Measurements from ENCODE around the gene GTF2B.
A peak's percentile ranks its signal among the peaks of the same experiment; 100 is the strongest.
"Not testable (repeated sequence)": the region's sequence is repeated elsewhere in the genome, so short reads cannot be mapped to it uniquely, and the experiment has no call there.

The GTF2B gene

DNA sequence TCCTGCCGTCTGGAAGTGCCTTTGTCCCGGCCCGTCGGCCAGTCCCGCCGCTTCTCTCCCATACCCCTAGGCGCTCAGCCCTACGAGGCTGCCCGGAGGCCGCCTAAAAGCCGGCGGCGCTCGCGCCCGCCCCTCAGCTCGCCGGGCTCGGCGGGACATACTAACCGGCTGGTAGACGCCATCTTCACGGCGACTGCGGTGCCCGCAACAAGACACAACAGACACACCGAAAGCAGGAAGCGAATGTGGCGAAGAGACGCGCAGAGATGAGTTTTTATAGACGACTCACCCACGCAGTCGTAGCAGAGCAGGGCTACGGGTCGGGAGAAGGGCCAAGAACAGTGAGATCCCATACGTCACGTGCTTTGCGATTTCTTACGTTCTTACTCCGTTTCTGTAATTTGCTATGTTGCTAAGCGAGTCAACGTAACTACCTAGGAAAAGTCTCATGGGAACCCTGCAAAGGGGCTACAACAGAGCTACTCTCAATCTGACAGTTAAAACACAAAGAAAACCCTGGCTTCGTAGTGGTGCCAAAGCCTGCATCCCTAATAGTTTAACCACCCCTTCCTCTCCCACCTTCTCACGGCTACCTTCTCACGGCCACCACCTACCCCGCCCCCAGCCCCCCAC is at the start of gene GTF2B:
Gene GTF2B (minus strand): TSS at position 250 of the 633 bp plus-strand sequence. CDS start 68 bp downstream, at position 182.
- Histone ChIP-seq H3K27ac (peak within 1 kb of the TSS; percentile 84), H4K20me1 (peaks cover 41% of the 10 kb centered on the region), H3K4me1 (peaks cover 26% of the 10 kb centered on the region), H3K4me3 (peak within 1 kb of the TSS; percentile 96), H3K27me3 (no peaks in the 10 kb centered on the region), H3K4me2 (peak within 1 kb of the TSS; percentile 86), H3K9me3 (no peaks in the 10 kb centered on the region), H3K36me3 (peaks cover 23% of the 10 kb centered on the region), H3K9ac (peak within 1 kb of the TSS; percentile 93)
- no peak for TF ChIP-seq Cebpa-rat (IDR thresholded peaks at IDR 0.05)

GRCh38 chr1:88938528-88938927 is 47.2 kb upstream of the GTF2B start:
- not testable (repeated sequence) for H3K27ac ChIP-seq, H3K4me3 ChIP-seq, H3K9me3 ChIP-seq, H3K9ac ChIP-seq, H3K4me2 ChIP-seq, H4K20me1 ChIP-seq, H3K27me3 ChIP-seq, H3K4me1 ChIP-seq
- H3K36me3 ChIP-seq = peaks cover 75% of the 10 kb centered on the region

DNA sequence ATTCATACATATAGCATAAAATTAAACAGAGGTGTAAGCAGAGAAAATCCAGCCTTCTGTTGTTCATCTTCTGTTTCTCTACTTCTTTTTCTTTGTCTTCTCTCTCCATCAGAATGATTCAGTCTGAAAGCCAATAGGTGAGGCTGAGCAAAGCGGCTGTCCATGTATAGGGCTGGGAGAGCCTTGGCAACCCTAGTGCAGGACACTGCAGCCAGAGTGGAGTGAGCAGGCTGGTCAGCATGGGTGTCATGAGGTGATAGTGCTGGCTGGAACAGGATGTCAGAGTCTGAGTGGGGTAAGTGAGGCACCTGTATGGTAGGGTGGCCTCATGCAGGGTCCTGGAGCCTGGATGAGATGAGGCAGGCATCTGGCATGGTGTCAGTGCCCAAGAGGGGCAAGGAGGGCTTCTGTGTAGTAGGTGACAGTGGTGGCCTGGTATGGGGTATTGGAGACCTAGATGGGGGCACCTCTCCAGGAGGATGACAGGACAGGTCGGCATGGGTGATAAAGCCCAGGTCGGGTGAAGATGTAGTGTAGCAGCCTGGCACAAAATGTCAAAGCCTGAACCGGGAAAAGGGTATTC is 45.5 kb upstream of the GTF2B start:
- H3K27me3 ChIP-seq = no peaks in the 10 kb centered on the region
- H3K9ac ChIP-seq = no peak overlapping the region
- TF ChIP-seq Cebpa-rat (IDR thresholded peaks at IDR 0.05) = no peak
- H3K36me3 ChIP-seq = peaks cover 77% of the 10 kb centered on the region
- no peaks in the 10 kb centered on the region for H3K4me1 ChIP-seq
- H3K27ac ChIP-seq = no peak overlapping the region
- no peaks in the 10 kb centered on the region for H4K20me1 ChIP-seq
- H3K9me3 ChIP-seq = no peaks in the 10 kb centered on the region
- H3K4me2 ChIP-seq = no peak overlapping the region
- no peak overlapping the region for H3K4me3 ChIP-seq

DNA sequence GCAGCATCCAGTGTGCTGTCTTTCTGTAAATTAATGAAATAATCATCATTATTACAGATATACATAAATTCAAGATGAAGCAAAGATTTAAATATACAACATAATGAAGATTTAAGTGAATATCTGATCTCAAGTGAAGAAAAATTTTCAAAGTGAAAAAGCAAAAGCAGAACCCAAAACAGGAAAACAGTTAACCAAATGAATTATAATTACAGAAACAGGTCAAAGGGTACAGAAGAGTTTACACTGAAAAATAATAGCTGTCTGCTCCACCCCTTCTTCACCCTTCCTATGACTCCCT is 44.8 kb upstream of the GTF2B start:
- Histone ChIP-seq H3K4me1 (no peaks in the 10 kb centered on the region), H3K27ac (no peak overlapping the region), H3K4me2 (no peak overlapping the region), H3K36me3 (peaks cover 77% of the 10 kb centered on the region), H3K9ac (no peak overlapping the region), H4K20me1 (no peaks in the 10 kb centered on the region), H3K4me3 (no peak overlapping the region), H3K27me3 (no peaks in the 10 kb centered on the region), H3K9me3 (no peaks in the 10 kb centered on the region)
- TF ChIP-seq Cebpa-rat (IDR thresholded peaks at IDR 0.05) = no peak

DNA sequence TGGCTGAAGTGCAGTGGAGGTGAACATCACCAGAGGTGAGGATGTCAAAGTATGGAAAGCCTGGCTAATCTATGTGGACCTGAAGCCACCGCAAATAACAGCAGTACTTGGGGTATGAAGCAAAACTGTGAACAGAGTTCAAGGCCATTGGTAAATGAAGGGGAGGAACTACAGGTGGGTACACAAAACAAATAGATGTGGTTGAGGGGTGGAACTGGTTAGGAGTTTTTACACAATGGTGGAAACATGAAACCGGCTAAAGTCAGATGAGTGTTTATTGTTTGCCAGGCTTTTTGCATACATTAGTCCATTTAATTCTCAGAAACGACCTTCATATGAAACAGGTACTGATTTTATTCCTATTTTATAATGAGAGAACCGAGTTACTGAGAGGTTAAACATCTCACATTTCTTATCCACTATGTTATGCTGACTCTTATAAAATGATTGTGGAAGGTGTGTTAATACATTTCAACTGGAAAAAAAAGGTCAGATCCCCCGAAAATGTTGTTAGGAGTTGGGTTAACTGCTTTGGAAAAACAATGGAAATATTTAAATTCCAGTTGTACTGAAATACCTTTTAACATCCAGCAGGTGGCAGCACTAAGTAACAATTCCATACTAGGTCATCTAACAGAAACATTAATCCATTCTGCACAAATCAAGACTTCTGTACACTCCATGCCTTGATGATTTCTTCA is 44.3 kb upstream of the GTF2B start:
- no peak for TF ChIP-seq Cebpa-rat (IDR thresholded peaks at IDR 0.05)

DNA sequence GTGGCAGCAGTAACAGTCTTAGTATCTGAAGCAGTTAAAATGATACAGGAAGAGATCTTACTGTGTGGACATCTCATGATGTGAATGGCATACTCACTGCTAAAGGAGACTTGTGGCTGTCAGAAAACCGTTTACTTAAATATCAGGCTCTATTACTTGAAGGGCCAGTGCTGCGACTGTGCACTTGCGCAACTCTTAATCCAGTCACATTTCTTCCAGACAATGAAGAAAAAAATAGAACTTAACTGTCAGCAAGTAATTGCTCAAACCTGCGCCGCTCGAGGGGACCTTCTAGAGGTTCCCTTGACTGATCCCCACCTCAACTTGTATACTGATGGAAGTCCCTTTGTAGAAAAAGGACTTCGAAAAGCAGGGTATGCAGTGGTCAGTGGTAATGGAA is 38.8 kb upstream of the GTF2B start:
- H4K20me1 ChIP-seq, H3K4me3 ChIP-seq, H3K9me3 ChIP-seq, H3K27me3 ChIP-seq, H3K4me1 ChIP-seq, H3K9ac ChIP-seq, H3K27ac ChIP-seq, H3K4me2 ChIP-seq: not testable (repeated sequence)
- H3K36me3 ChIP-seq = peaks cover 96% of the 10 kb centered on the region

More for the DNA sequence above, 44.3 kb upstream of the GTF2B start:
- Histone ChIP-seq H3K27me3 (no peaks in the 10 kb centered on the region), H3K27ac (no peak overlapping the region), H3K4me3 (no peak overlapping the region), H3K9me3 (no peaks in the 10 kb centered on the region), H3K4me1 (no peaks in the 10 kb centered on the region), H3K9ac (no peak overlapping the region), H3K4me2 (no peak overlapping the region), H3K36me3 (peaks cover 78% of the 10 kb centered on the region), H4K20me1 (no peaks in the 10 kb centered on the region)

DNA sequence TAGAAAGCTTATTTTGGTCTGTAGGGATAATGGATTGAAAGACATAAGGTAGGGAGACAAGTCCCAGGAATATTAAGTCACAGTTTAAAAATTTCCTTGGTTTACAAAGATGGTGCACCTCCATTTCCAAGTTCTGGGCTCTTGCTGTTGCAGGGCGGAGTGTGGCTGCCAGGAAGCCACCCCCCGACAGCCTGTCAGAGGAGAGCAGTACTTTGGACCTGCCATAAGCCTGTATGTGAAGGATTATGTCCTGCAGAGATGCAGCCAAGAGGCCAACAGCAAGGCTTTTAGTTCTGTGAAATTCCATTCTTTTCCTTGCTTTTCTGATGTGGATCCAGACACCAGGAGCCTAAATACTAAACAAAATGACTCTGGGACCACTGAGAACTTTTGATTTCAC is 31.9 kb upstream of the GTF2B start:
- no peak overlapping the region for H3K4me3 ChIP-seq
- no peak for TF ChIP-seq Cebpa-rat (IDR thresholded peaks at IDR 0.05)
- no peaks in the 10 kb centered on the region for H4K20me1 ChIP-seq
- no peak overlapping the region for H3K27ac ChIP-seq
- peaks cover 99% of the 10 kb centered on the region for H3K36me3 ChIP-seq
- no peaks in the 10 kb centered on the region for H3K27me3 ChIP-seq
- H3K9me3 ChIP-seq = peaks cover 46% of the 10 kb centered on the region
- no peaks in the 10 kb centered on the region for H3K4me1 ChIP-seq
- H3K9ac ChIP-seq = no peak overlapping the region
- H3K4me2 ChIP-seq = no peak overlapping the region

DNA sequence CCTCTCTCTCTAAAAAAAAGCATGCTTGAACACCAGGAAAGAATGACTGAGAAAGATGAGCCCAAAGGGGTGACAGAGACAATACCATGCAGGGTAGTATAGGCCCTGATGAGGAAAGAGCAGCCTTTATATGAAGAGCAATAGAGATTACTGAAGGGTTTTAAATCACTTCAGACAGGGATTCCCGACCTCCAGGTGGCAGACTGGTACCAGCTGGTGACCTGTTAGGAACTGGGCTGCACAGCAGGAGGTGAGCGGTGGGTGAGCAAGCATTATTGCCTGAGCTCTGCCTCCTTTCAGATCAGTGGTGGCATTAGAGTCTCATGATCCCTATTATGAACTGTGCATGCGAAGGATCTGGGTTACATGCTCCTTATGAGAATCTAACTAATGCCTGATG is 30.8 kb upstream of the GTF2B start:
- H3K36me3 ChIP-seq = peaks cover 99% of the 10 kb centered on the region
- H3K9ac ChIP-seq = no peak overlapping the region
- H3K4me2 ChIP-seq = no peak overlapping the region
- H3K4me3 ChIP-seq = no peak overlapping the region
- no peaks in the 10 kb centered on the region for H4K20me1 ChIP-seq
- no peaks in the 10 kb centered on the region for H3K4me1 ChIP-seq
- H3K27me3 ChIP-seq = no peaks in the 10 kb centered on the region
- H3K9me3 ChIP-seq = peaks cover 56% of the 10 kb centered on the region
- TF ChIP-seq Cebpa-rat (IDR thresholded peaks at IDR 0.05) = no peak
- no peak overlapping the region for H3K27ac ChIP-seq

GRCh38 chr1:88920845-88921244 is 29.5 kb upstream of the GTF2B start:
- peaks cover 66% of the 10 kb centered on the region for H3K9me3 ChIP-seq
- no peak overlapping the region for H3K9ac ChIP-seq
- H3K36me3 ChIP-seq = peaks cover 86% of the 10 kb centered on the region
- no peak for TF ChIP-seq Cebpa-rat (IDR thresholded peaks at IDR 0.05)
- H4K20me1 ChIP-seq = no peaks in the 10 kb centered on the region
- no peaks in the 10 kb centered on the region for H3K27me3 ChIP-seq
- no peak overlapping the region for H3K27ac ChIP-seq
- no peaks in the 10 kb centered on the region for H3K4me1 ChIP-seq
- no peak overlapping the region for H3K4me3 ChIP-seq
- no peak overlapping the region for H3K4me2 ChIP-seq

GRCh38 chr1:88917321-88918025 is 26.1 kb upstream of the GTF2B start:
- Histone ChIP-seq H3K36me3 (peaks cover 52% of the 10 kb centered on the region), H3K27ac (no peak overlapping the region), H4K20me1 (no peaks in the 10 kb centered on the region), H3K27me3 (no peaks in the 10 kb centered on the region), H3K4me1 (no peaks in the 10 kb centered on the region), H3K4me2 (no peak overlapping the region), H3K9me3 (peaks cover 44% of the 10 kb centered on the region), H3K9ac (no peak overlapping the region), H3K4me3 (no peak overlapping the region)
- no peak for TF ChIP-seq Cebpa-rat (IDR thresholded peaks at IDR 0.05)

Measured in BLaER1 (cell line).